AG08395 (cell line): ENCODE measurements around the gene CHMP4A.

Experiments used
- DNase-seq: peaks from one replicate; pipeline ENCODE4 v3.0.0; 2012; ENCODE audit warnings: mixed read lengths, low spot score

Gene CHMP4A

GRCh38 chr14:24195186-24196070 is 17.9 kb downstream of the CHMP4A start, which contains the start of gene TM9SF1:
Gene TM9SF1, minus strand, starts transcription at chr14:24195441. Its CDS starts 422 bp downstream, at chr14:24195019.
- peak; percentile 91 for DNase-seq

DNA sequence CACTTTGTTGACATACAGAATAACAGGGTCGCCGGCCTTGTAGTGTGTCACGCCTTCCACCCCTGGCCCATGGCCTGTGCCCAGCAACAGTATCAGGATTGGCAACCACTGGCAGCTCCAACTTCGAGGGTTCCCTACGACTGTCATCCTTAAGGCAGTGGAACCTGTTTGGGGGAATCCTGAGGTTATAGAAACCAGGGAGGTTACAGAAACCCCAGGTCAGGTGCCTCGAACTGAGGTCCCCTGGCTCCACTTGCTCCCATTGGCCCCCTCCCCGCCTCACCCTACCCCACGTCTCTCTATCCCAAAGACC is 18.5 kb downstream of the CHMP4A start:
- no peak for DNase-seq

- DNase-seq = no peak
Measured at GRCh38 chr14:24194186-24194872, 19.0 kb downstream of the CHMP4A start.

- no peak for DNase-seq
Measured at GRCh38 chr14:24192933-24193332, 20.4 kb downstream of the CHMP4A start.

GRCh38 chr14:24190416-24190815 is 22.9 kb downstream of the CHMP4A start:
- DNase-seq = no peak

DNA sequence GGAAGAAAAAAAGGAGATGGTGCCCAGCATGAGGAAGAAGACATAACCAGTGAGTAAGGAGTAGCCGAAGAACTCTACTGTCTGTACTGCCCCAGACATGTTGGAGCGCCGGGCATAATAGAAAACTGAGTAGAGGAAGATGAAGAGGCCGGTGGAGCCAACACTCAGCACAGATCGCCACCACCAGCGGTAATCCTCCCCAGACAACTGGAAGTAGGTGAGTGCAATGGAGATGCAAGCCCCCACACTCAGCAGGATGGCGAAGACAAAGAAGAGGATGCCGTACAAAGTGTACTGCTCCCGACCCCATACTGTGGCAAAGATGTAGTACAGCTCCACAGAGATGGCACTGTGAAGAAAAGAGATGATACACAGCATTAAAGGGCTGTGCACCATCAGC is 23.8 kb downstream of the CHMP4A start:
- no peak for DNase-seq

GRCh38 chr14:24189059-24189375 is 24.3 kb downstream of the CHMP4A start:
- DNase-seq = no peak

GRCh38 chr14:24188251-24189058 is 24.8 kb downstream of the CHMP4A start, which contains the start of gene IPO4:
Gene IPO4, minus strand, starts transcription at chr14:24188816. Its CDS starts 29 bp downstream, at chr14:24188787.
- DNase-seq = peak; percentile 99

- DNase-seq = no peak
Measured at GRCh38 chr14:24187539-24187915, 25.8 kb downstream of the CHMP4A start.

GRCh38 chr14:24186831-24187538 is 26.3 kb downstream of the CHMP4A start:
- DNase-seq = no peak

- DNase-seq = no peak
Measured at GRCh38 chr14:24185741-24186140, 27.5 kb downstream of the CHMP4A start.

DNA sequence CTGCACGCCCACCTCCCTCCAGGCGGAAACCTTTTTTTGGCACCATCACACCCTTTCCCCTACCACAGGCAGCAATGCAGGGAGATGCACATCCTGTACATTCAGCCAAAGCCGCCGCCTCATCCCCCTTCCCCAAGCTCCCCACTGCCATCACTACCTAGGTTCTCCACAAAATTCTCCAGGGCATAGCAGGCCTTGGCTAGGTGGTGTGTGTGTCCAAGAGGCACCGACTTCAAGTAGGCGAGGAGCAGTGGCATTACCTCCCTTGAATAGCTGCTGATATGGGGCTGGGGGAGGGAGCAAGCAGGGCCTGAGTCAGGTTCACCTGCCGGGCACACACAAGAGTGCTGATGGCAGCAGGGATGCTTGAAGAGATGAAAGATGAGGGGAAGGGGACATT is 28.3 kb downstream of the CHMP4A start:
- no peak for DNase-seq

- no peak for DNase-seq
Measured at GRCh38 chr14:24184104-24184970, 29.0 kb downstream of the CHMP4A start.

GRCh38 chr14:24183014-24183481 is 30.2 kb downstream of the CHMP4A start:
- DNase-seq = no peak

DNA sequence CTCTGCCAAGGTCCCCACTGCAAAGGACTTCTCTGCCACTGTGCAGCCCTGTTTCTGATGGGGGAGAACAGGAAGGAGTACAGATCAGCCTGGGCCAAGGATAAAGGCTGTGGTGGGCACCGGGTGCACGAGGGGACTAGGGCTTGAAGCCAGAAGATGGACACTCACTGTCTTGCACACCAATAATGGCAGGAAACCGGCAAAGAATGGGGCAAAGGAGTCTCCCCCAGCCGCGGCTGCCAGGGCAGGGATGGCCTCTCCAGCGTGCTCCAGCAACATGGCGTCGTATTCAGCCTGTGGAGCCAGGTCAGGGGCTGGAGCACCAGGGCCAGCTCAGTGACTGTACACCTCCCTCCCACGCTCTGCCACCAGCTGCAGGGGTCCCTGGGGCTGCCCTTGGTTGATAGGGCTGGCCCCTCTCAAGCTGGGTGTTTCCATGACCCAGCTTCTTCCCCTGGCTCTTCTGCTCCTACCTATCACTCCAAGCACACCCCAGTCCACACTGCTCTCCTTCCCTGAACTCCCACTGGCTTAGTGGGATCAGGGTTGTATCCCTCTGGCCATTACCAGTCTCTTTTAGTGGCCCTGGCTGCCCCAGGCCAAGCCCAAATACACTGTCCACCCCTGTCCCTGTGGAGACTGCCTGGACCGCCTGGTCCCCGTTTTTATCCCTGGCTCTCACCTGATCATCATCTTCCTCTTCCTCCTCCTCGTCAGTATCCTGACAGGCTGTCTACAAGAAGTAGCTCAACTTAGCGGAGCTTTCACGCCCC is 31.0 kb downstream of the CHMP4A start:
- DNase-seq = no peak

DNA sequence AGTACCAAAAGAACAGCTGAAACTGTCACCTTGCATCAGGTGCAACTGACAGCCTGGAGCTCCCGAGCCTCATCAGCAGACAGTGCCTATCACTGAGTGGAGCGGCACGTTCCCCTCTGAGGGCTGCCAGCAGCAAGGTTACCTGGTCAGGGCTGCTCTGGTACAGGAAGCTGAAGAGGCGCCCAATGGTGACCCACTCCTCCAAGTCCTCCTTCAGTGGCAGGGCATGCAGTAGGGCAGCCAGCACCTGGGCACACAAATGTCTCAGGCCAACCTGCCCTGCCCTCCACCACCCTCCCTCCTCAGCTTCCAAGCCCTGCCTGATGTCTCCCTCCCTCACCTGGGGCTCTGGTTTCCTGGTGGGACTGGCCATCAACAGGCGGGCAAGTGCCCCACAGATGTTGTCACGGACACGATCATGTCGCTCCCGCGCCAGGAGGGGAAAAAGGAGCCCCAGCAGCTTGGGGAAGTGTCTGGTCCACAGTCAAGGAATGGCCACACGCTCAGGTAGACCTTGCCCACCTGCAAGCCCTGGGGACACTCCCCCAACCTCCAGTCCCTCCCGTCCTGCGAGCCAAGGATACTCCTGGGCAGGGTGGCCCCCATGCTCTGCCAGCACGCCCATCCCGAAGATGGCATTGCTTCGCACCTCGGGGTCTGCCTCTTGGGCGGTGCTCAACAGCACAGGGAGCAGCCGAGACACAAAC is 31.8 kb downstream of the CHMP4A start:
- no peak for DNase-seq

DNA sequence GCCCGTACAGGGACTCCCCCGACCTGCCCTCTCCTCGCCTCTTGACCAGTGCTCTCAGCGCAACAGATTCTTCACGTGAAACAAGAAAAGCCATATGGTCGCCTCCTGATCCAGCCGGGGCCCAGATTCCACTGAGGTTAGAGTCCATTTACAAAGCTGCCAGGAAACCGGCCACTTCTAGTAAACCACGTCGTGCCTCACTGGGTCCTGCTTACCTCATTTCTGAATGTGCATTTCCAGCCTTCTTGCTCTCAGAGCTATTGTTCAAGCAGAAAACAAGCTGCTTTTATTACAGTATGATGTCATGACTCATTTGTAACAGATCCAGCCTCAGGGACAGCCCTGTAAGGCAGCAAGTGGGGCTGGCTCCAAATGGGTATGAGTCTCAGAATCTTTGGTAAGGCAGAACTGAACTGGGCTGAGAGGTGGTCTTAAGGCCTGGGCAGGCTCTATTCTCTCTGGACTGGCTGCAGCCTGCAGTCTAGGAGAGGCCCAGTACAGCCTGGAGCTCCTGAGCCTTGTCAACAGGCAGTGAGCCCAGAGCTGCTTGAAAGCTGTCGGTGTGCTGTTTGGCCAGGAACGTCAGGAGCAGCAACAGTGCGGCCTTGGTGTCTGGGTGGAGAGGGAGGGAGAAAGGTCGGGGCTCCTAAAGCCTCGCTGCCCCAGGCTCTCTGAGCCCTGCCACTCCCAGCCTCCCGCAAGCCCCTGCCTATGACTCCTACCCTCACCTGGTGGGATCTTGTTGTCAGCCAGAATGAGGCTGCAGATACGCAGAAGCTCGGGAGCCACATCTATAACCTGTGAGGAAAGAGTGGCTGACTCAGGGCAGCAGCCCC is 33.1 kb downstream of the CHMP4A start:
- peak; percentile 82 for DNase-seq

DNA sequence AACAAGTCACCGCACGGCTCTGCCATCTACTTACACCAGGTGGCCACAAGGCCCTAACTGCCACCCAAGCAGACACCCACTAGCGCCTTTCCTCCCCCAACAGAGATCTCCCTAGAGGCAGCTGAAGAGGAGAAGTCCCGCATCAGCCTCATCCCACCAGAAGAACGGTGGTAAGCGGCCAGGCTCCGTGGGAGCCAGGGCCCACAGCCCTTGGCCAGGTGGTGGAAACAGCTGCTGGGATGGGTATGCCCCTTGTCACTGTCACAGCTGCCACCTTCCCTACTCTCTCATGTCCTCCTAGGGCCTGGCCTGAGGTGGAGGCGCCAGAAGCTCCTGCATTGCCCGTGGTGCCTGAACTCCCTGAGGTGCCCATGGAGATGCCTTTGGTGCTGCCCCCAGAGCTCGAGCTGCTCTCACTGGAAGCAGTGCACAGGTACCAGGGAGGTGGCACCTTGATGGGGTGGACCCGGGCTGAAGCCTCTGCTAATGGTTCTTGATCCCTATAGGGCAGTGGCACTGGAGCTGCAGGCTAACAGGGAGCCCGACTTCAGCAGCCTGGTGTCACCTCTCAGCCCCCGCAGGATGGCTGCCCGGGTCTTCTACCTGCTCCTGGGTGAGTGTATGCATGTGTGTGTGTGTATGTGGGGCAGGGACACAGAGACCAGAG is 33.9 kb downstream of the CHMP4A start:
- DNase-seq = no peak
